Transverse colon (tissue), 4 donors: ENCODE data around the gene TRMU. TPM values are rescaled to one million over a fixed set of nuclear protein-coding genes. Genes with fewer than 3 reads are reported as not detected.

Experiments
- DNase-seq: peaks from one replicate; pipeline ENCODE4 v3.0.0-alpha.2; 2019
- H3K27ac ChIP-seq, 4 donors: fragments of 200-600 bp; sonication (generic); 2 replicates each; pipeline ENCODE4 v1.5.1; 2016 to 2018; ENCODE audit warnings: inconsistent platforms in 4 of 4
- H3K27me3 ChIP-seq: fragments of 200-600 bp; sonication (generic); 2 replicates; pipeline ENCODE4 v1.5.1; 2017; ENCODE audit warnings: inconsistent platforms
- H3K36me3 ChIP-seq, 4 donors: fragments of 200-600 bp; sonication (generic); 2 replicates each; pipeline ENCODE4 v1.5.1; 2017 to 2019; ENCODE audit warnings: inconsistent platforms in 4 of 4
- H3K4me1 ChIP-seq, 4 donors: fragments of 200-600 bp; sonication (generic); 2 replicates each; pipeline ENCODE4 v1.5.1; 2017 to 2020; ENCODE audit warnings: inconsistent platforms in 4 of 4
- H3K4me3 ChIP-seq, 4 donors: fragments of 200-600 bp; sonication (generic); 1 replicate in 1 of 4; 2 replicates in 3 of 4; pipeline versions ENCODE4 v1.5.1 to v1.6.1; 2017 to 2019; ENCODE audit warnings: inconsistent platforms in 4 of 4
- H3K9me3 ChIP-seq, 2 donors: fragments of 200-600 bp; sonication (generic); 2 replicates each; pipeline ENCODE4 v1.5.1; 2017 to 2019; ENCODE audit warnings: inconsistent platforms in 2 of 2
- EP300 ChIP-seq: sonication (generic); formaldehyde crosslinking; IDR thresholded peaks from one replicate; pipeline ENCODE4 v1.6.1; 2017; ENCODE audit warnings: antibody characterized with exemption, low read depth
- POLR2A ChIP-seq: fragments of 450-650 bp; IDR thresholded peaks from one replicate; pipeline ENCODE4 v1.6.1; 2016; ENCODE audit warnings: antibody characterized with exemption, mild to moderate bottlenecking, moderate library complexity
- POLR2AphosphoS5 ChIP-seq, 3 donors: sonication (generic); formaldehyde crosslinking; IDR thresholded peaks; one replicate each; pipeline ENCODE4 v1.6.1; 2016; ENCODE audit warnings: antibody characterized with exemption in 3 of 3
- WGBS, 2 donors: methylation state at CpG; one replicate each; pipeline ENCODE4 v1.1.5; 2018; ENCODE audit warnings: low coverage in 1 of 2; 5-methylcytosine and 5-hydroxymethylcytosine counted together
- in situ Hi-C, 4 donors: fragments of 200-750 bp; cut with MboI; loops; one replicate each; pipeline versions ENCODE4 v1.15.0 to v1.15.1; 2017; ENCODE audit warnings: low sequenced_read_pairs in 3 of 4, low pct_ligation_motif_present in 1 of 4, low pct_unique_long_range_greater_than_20kb in 1 of 4
- intact Hi-C: fragments of 100-400 bp; cut with DNase I; formaldehyde crosslinking; loops from one replicate; pipeline ENCODE4 v1.15.1; 2023; ENCODE audit warnings: low total_unique reads
- total RNA-seq, 4 donors: library from RNA; depleted of rRNA; stranded (reverse); fragments of >200 nt; gene quantifications; one replicate each; pipeline ENCODE4 v1.1.0, GENCODE V29; 2016
- TF ChIP-seq, protein P1 (sequence below), 5 experiments: fragments of 200-600 bp in 3 of 5; fragments of 450-650 bp in 2 of 5; sonication (generic) in 3 of 5; IDR thresholded peaks; 1 replicate in 2 of 5; 2 replicates in 3 of 5; pipeline ENCODE4 v1.5.1; 2016 to 2017; ENCODE audit warnings: antibody characterized with exemption in 5 of 5, inconsistent platforms in 3 of 5, mild to moderate bottlenecking in 2 of 5, moderate library complexity in 1 of 5

Gene TRMU
- total RNA-seq, 4 donors from 2014 or later: 33.7 to 90.0 (median 38.5) TPM

DNA sequence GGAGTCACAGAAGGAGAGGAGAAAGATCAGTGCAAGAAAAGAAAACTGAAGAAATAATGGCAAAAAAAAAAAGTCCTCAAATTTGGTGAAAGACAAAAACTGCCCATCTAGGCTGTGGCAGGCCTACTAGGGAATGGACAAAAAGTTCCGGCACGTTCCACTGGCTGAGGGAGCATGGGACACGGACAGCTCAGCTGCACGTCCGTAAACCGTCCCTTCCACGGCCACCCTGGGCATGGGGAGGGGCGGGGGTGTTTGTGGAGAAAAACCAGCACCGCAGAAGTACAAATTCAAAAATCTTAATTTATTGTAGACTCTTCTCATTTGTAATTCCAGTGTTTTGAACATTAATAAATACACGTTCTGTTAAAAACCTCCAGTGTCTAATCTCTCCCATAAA lies 25.4 kb downstream of the TRMU start:
- Histone ChIP-seq H3K27ac (no peak overlapping the region), H3K27me3 (no peaks in the 10 kb centered on the region), H3K4me1 (no peaks in the 10 kb centered on the region), H3K4me3 (no peak overlapping the region), H3K36me3 (no peaks in the 10 kb centered on the region), H3K9me3 (no peaks in the 10 kb centered on the region)
- DNase-seq: no peak
- WGBS, 2 donors: 89 to 90% methylated on average over 8 to 10 of the region's 10 CpGs
- intact Hi-C loops (no loop called here), in situ Hi-C loops (loop anchor here in 2 of 4 donors (5.0 to 10.0 kb wide), 2 partner anchors 181 to 184 kb away; no protein-coding TSS in a partner anchor)
- TF ChIP-seq POLR2AphosphoS5 (IDR thresholded peaks at IDR 0.05) (no peak), POLR2A (no peak), EP300 (no peak)
- TF ChIP-seq, protein P1, sequence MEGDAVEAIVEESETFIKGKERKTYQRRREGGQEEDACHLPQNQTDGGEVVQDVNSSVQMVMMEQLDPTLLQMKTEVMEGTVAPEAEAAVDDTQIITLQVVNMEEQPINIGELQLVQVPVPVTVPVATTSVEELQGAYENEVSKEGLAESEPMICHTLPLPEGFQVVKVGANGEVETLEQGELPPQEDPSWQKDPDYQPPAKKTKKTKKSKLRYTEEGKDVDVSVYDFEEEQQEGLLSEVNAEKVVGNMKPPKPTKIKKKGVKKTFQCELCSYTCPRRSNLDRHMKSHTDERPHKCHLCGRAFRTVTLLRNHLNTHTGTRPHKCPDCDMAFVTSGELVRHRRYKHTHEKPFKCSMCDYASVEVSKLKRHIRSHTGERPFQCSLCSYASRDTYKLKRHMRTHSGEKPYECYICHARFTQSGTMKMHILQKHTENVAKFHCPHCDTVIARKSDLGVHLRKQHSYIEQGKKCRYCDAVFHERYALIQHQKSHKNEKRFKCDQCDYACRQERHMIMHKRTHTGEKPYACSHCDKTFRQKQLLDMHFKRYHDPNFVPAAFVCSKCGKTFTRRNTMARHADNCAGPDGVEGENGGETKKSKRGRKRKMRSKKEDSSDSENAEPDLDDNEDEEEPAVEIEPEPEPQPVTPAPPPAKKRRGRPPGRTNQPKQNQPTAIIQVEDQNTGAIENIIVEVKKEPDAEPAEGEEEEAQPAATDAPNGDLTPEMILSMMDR (IDR thresholded peaks at IDR 0.05): no peak

DNA sequence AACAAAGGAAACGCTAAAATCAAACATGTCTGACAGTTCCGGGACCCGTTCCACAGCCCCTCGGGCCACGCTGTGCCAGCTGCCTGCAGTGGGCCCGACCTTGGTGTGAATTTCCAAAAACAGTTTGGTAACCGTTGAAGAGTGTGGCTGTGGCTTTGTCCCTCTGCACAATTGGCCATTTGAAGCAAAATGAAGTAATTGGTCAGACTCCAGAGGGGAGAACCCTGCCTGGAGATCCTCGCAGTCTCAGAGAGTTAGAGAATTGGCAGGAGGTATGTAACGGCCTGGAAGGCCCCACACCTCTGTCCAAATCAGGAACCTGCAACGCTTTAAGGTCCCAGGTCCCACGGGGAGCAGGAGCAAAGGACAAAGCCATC lies 26.3 kb downstream of the TRMU start:
- Histone ChIP-seq H3K27ac (no peak overlapping the region), H3K9me3 (no peaks in the 10 kb centered on the region), H3K4me3 (no peak overlapping the region), H3K36me3 (no peaks in the 10 kb centered on the region), H3K27me3 (peaks cover 2% of the 10 kb centered on the region), H3K4me1 (no peaks in the 10 kb centered on the region)
- intact Hi-C loops (no loop called here), in situ Hi-C loops (loop anchor here in 2 of 4 donors (5.0 to 10.0 kb wide), 2 partner anchors 180 to 183 kb away; no protein-coding TSS in a partner anchor)
- TF ChIP-seq POLR2A (no peak), POLR2AphosphoS5 (IDR thresholded peaks at IDR 0.05) (no peak), EP300 (no peak)
- TF ChIP-seq, protein P1 (IDR thresholded peaks at IDR 0.05): no peak
- DNase-seq: no peak
- 70 to 100% methylated on average over 2 to 11 of the region's 11 CpGs for WGBS, 2 donors

DNA sequence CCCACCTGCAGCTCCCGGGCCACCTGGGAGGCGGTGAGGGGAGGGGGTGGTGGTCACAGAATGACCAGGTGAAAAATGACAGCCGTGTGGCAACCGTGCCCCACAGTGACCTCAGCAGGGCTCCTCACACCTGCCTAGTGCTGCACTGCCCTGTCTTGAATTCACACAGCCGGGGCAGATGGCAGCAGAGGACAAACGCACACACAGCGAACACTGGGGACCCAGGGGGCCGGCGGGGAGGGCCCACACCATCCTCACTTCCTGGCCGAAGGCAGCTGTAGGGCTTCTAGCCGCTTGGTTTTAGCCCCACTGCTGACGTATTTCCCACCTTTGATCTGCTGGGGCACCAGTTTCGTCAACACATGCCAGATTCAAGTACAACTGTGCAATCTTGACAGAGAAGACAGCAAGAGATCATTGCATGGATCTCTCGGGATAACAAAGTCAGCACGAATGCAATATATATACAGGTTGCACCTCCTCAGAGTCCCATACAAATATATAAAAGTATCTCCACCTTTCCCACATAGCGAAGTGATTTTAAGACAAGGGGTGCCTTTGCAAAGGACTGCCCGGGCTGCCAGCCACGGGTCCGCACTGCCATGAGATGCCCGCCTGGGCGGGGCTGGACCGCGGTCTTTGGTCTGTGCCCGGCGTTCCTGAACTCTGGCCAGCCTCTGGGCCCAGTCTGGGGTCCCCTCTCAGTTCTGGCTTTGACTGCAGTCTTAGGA lies 26.9 kb downstream of the TRMU start:
- no peak overlapping the region for H3K4me3 ChIP-seq
- DNase-seq: peak; percentile 31
- intact Hi-C loops: no loop called here
- no peaks in the 10 kb centered on the region for H3K4me1 ChIP-seq
- in situ Hi-C loops: loop anchor here in 2 of 4 donors (5.0 to 10.0 kb wide), 2 partner anchors 180 to 182 kb away; no protein-coding TSS in a partner anchor
- peaks cover 7% of the 10 kb centered on the region for H3K27me3 ChIP-seq
- no peaks in the 10 kb centered on the region for H3K9me3 ChIP-seq
- 70 to 75% methylated on average over 2 to 25 of the region's 25 CpGs for WGBS, 2 donors
- no peak overlapping the region for H3K27ac ChIP-seq
- no peaks in the 10 kb centered on the region for H3K36me3 ChIP-seq
- TF ChIP-seq, protein P1 (IDR thresholded peaks at IDR 0.05): no peak
- TF ChIP-seq POLR2AphosphoS5 (IDR thresholded peaks at IDR 0.05): no peak

DNA sequence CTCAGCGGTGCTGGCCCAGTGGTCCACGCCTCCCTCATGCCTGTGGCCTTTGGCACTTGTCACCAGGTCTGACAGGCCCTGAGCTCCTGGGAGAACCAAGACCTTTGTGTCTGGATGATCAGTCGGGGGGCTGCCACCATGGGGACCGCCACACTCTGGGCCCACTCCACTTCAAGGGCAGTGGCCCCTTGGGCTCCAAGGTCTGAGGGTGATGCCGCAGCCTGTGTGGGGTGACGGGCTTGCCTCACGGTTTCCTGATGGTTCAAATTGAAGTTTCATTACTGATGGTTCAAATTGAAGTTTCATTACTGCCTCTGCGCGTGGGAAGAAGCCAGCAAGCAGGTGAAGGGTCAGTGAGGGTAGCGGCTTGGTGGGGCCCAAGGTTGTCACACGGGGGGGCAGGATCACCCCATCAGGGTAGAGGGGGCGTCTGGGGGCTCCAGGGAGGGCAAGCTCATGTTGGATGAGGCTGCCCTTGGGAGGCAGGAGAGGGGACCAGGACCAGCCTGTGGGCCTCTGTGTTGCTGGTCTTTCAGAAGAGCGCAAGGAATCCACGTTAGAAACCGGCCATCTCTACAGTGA lies 27.5 kb downstream of the TRMU start:
- intact Hi-C loops (no loop called here), in situ Hi-C loops (loop anchor here in 2 of 4 donors (5.0 to 10.0 kb wide), 2 partner anchors 179 to 182 kb away; no protein-coding TSS in a partner anchor)
- TF ChIP-seq POLR2A (no peak), POLR2AphosphoS5 (IDR thresholded peaks at IDR 0.05) (no peak)
- TF ChIP-seq, protein P1 (IDR thresholded peaks at IDR 0.05): no peak
- 85% methylated on average over 14 of the region's 15 CpGs; no CpG with 5 or more reads in 1 of the 2 donors for whole genome bisulfite sequencing, 2 donors
- H3K36me3 ChIP-seq: no peaks in the 10 kb centered on the region
- H3K9me3 ChIP-seq: no peaks in the 10 kb centered on the region
- DNase-seq: peak; percentile 7
- no peak overlapping the region for H3K27ac ChIP-seq
- no peak overlapping the region for H3K4me3 ChIP-seq
- H3K27me3 ChIP-seq: peaks cover 8% of the 10 kb centered on the region
- H3K4me1 ChIP-seq: no peaks in the 10 kb centered on the region
